GM18498 (cell line): ENCODE measurements around the gene KCNJ18.
"Not testable (repeated sequence)": the region's sequence is repeated elsewhere in the genome, so short reads cannot be mapped to it uniquely, and the experiment has no call there.

ENCODE experiments used
- ATAC-seq: cut with Tn5 transposase; IDR thresholded peaks from one replicate; pipeline ENCODE4 v1.9.1; 2021; ENCODE audit warnings: mild to moderate bottlenecking, moderate library complexity; ENCODE audit not compliant: unreplicated experiment

KCNJ18 gene

GRCh38 chr17:21683897-21684296 lies 8.4 kb upstream of the KCNJ18 start:
- not testable (repeated sequence) for ATAC-seq

DNA sequence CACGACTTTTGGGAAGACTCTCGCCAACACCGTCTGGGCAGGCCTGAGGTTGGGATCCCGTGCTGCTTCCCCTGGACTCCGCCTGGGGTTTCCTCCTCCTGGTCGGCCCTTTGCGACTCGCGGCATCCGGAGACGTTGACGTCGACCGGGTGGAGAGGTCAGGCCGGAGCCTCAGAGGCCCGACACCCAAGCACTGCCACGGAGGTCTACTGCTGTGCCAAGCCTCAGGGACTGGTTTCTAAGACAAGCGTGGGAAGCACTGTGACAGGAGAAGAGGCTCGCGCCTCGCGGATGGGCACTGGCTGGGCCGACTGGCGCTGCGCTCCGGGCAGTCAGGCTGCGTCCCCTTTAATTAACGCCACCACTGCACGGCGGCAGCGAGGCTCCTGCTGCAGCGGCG lies 7.9 kb upstream of the KCNJ18 start:
- not testable (repeated sequence) for ATAC-seq

DNA sequence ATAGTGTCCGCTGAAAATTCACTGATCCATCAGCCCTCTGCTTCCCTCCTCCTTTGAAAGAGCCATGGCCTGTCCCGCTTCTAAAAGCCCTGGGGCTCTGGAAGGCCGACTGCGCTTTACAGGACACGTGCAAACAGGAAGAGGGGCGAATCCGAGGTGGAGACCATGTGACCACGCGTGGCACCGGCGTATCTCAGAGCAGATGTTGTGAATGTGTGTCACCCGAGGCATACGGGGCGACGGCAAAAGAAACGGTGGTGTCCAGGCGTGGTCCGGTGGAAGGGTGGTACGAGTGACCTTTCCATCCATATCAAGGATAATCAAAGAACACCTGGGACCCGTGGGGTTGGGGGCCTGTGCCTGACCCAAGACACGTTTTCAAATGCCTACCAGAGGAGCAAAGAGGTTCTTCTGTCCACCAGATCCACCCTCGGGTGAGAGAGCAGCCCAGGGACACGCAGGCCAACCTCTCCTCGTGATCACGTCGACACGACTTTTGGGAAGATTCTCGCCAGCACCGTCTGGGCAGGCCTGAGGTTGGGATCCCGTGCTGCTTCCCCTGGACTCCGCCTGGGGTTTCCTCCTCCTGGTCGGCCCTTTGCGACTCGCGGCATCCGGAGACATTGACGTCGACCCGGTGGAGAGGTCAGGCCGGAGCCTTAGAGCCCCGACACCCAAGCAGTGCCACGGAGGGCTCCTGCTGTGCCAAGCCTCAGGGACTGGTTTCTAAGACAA lies 7.1 kb upstream of the KCNJ18 start:
- ATAC-seq: not testable (repeated sequence)

- no peak for ATAC-seq
These were observed 5.9 kb upstream of the KCNJ18 start for GRCh38 chr17:21686165-21687015.

GRCh38 chr17:21687136-21687953 lies 5.0 kb upstream of the KCNJ18 start:
- no peak for ATAC-seq

- no peak for ATAC-seq
These were observed 3.9 kb upstream of the KCNJ18 start for GRCh38 chr17:21688293-21688949.

GRCh38 chr17:21689604-21690003 lies 2.7 kb upstream of the KCNJ18 start:
- no peak for ATAC-seq

DNA sequence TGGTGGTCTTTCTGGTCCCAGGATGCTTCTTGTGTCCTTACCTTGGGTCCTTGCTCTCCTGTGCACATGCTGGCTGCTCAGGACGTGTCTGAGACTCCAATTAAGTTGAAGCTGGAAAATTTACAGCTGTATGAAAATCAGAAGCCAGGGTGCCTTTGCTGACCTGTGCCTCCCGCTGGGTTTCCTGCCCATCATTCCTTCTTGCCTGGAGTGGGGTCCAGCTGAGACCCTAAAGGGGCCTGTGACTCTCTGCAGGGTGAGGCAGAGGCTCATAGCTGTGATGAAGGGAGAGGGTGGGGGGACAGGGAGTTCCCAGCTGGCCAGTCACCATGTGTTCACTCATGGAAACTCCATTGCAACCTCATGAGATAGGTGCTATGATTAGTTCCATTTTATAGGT lies 1.5 kb upstream of the KCNJ18 start:
- ATAC-seq: not testable (repeated sequence)

- not testable (repeated sequence) for ATAC-seq
These were observed 842 bp upstream of the KCNJ18 start for GRCh38 chr17:21691481-21691880.

DNA sequence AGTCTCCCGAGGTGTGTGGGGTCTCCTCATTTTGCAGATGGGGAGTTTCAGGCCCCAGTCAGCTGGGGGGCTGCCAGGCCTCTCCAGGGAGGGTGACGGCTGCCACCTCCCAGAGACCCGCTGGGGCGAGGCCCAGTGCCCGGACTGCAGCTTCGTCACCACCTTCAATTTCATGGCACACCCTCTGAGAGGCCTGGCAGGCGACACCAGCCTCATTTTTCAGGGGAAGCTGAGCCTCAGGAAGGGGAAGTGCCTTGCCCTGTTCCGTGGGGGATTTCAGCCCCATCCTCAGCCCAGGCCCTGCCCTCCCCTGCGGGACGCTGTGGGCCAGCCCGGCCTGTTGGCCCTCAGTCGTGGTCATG lies 362 bp downstream of the KCNJ18 start:
- not testable (repeated sequence) for ATAC-seq

DNA sequence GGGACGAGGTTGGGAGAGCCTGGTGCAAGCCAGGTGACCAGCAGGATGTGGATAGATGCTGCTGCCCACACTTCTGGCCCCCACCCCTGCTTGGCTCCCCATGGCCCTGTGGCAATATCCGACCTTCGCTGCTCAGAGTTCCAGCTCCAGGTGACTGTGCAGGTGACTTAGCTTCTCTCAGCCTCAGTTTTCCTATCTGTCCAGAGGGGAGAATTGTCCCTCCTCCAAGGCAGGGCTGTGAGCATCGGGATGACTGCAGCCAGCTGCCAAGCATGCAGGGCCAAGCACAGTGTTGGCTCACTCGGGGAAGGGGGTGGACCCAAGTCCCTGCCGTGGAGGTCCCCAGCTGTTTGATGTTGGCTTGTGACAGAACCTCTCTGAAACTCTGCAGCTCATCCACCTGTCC lies 1.1 kb downstream of the KCNJ18 start:
- ATAC-seq: not testable (repeated sequence)

DNA sequence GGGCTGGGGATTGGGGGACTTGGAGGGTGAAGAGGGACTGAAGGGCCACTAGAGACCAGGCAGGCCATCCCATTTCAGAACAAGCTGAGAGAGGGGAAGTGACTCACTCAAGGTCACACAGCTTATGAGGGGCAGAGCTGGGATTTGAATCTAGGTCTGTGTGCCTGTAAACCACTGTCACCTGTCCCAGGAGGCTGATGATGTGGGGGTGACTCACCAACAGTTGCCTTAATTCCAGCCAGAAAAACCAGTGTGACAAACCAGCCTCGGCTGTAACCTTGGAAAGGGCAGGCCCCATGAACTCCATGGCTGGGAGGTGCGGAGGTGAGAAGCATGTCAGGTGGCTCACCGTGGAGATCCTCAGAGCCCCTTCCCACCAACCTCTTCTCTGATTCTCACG lies 1.6 kb downstream of the KCNJ18 start:
- not testable (repeated sequence) for ATAC-seq

DNA sequence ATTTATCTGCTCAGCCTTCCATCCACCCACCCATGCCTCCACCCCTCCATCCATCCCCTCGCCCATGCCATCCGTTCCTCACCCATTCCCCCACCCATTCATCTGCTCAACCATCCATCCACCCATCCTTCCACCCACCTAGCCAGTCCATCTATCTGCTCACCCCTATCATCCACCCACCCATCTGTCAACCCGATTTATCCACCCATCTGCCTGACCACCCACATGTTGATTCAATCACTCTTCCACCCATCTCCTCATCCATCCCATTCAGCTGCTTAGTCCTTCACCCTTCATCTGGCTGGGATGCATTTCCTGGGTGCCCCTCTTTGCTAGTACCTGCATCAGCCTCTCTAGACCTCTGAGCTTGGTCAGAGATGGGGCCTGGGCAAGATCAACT lies 3.9 kb downstream of the KCNJ18 start:
- not testable (repeated sequence) for ATAC-seq

- ATAC-seq: not testable (repeated sequence)
These were observed 4.7 kb downstream of the KCNJ18 start for GRCh38 chr17:21696842-21697507.

DNA sequence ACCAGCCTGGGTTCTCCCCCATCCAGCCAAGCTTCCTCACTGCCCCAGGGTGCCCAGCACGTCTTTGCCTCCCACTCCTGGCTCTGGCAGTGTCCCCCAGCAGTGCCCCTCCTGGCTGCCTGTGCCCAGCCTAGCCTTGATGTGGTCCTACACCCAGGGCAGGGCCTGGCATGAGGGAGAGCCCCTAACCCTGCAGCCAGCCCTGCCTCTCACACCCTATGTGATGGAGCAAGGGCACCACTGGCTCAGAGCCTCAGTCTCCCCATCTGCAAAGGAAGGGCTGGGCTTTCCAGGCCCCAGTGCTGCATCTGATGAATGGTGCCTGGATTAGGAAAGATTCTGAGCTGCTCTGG lies 5.2 kb downstream of the KCNJ18 start:
- ATAC-seq: not testable (repeated sequence)

GRCh38 chr17:21698437-21699075 lies 6.2 kb downstream of the KCNJ18 start:
- not testable (repeated sequence) for ATAC-seq

DNA sequence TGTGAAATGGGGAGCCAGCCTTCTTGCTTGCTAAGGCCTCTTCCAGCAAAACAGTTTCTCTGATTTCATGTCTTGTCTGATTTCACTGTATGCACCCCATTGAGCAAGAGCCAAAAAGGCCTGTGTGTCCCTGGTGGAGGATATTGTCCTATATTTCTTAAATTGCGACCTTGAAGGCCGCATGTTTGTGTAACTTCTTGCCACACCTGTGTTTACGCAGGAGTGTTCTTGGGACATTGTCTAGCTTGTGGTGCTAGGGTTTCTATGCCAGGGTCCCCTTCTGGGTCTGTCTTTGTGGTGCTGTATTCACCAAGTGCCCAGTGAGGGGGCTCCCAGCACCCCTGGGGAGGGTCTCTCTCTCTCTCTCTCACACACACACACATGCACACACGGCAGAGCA lies 6.8 kb downstream of the KCNJ18 start:
- not testable (repeated sequence) for ATAC-seq

GRCh38 chr17:21699573-21700236 lies 7.4 kb downstream of the KCNJ18 start:
- not testable (repeated sequence) for ATAC-seq

GRCh38 chr17:21701090-21701489 lies 8.8 kb downstream of the KCNJ18 start:
- not testable (repeated sequence) for ATAC-seq
